ENCODE measurements around the gene SRBD1. TPM values are rescaled to one million over a fixed set of nuclear protein-coding genes. Genes with fewer than 3 reads are reported as not detected.

SRBD1 gene
- total and polyA plus RNA-seq, 2 of the 8 experiments (the other 6 are each of a cell fraction or from before 2014, with no cell fraction given), result 4.6 to 20.0 TPM

DNA sequence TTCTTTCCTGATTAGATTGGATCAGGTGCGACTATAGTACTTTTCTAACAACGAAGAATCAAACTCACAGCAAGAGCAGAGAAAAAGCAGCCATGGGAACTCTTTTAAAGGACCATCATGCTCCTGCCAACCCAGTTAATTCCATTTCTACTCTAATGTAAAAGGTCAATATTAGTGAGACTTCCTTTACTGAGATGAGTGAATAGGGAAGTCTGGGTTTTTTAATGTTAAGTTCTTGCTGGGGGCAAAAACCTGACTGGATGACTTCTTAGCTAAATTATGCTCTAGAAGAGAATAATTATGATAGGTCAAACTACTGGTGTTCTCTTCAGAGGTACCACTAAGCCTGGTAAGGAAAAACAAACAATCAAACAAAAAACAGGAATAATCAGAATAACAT lies 8.4 kb downstream of the SRBD1 start:
- H2BK12ac ChIP-seq (ENCODE audit: low read depth, low read length), result no peak overlapping the region
- no peaks in the 10 kb centered on the region for H3K79me1 ChIP-seq (ENCODE audit: low read depth, low read length)
- WGBS, 2 experiments (ENCODE audit: extremely low coverage in 1 of 2, insufficient coverage in 1 of 2, insufficient read length in 1 of 2, insufficient replicate concordance in 2 of 2, low coverage in 1 of 2, low lambda C conversion rate in 2 of 2, missing lambda C conversion rate in 1 of 2), result 100% methylated on average over 2 of the region's 2 CpGs; no CpG with 5 or more reads in 1 of the 2 experiments
- no peak overlapping the region for H2BK20ac ChIP-seq (ENCODE audit: low read length)
- H2AFZ ChIP-seq (ENCODE audit: low read length), result no peak overlapping the region
- no peak overlapping the region for H4K5ac ChIP-seq (ENCODE audit: insufficient read length, low read depth, low read length)
- H2BK15ac ChIP-seq (ENCODE audit: low read length), result no peak overlapping the region
- FAIRE-seq (no peak), DNase-seq (ENCODE audit: low read depth in 1 of 2, low spot score in 2 of 2) (no peak)
- ChIA-PET CTCF (ENCODE audit: partially characterized antibody) (interaction anchor here (1.4 kb wide), 2 partner anchors 23 to 127 kb away, joined by 3 to 5 read pairs; no protein-coding TSS in a partner anchor), POLR2A (ENCODE audit: partially characterized antibody) (no interaction called here)
- H3K79me2 ChIP-seq (ENCODE audit: control insufficient read depth in 1 of 2, insufficient read depth in 2 of 2, low read length in 2 of 2), result peaks cover 0 to 21% of the 10 kb centered on the region in 2 experiments; a peak in 2 of 4 replicates
- H3K4ac ChIP-seq (replicated peaks; ENCODE audit: insufficient read length, low read depth, low read length), result no peak overlapping the region
- H3K56ac ChIP-seq (replicated peaks; ENCODE audit: insufficient read length, low read depth, low read length), result no peak overlapping the region
- H3K9me3 ChIP-seq (ENCODE audit: insufficient read depth in 2 of 2, low read depth in 1 of 2, low read length in 1 of 2), result no peaks in the 10 kb centered on the region
- H3K4me2 ChIP-seq (ENCODE audit: insufficient read depth in 1 of 2, low read depth in 2 of 2, low read length in 2 of 2), result no peak overlapping the region
- no peak overlapping the region for H3K9ac ChIP-seq (replicated peaks in 1 of 4; ENCODE audit: extremely low read depth in 1 of 4, low read depth in 3 of 4, low read length in 3 of 4)
- no peak overlapping the region for H4K91ac ChIP-seq (replicated peaks; ENCODE audit: insufficient read length, low read length)
- H3K23me2 ChIP-seq (ENCODE audit: low read depth, low read length), result no peaks in the 10 kb centered on the region
- H3K4me1 ChIP-seq (replicated peaks in 1 of 4; ENCODE audit: control insufficient read depth in 3 of 4, insufficient read depth in 4 of 4, low read length in 3 of 4), result no peaks in the 10 kb centered on the region
- no peak overlapping the region for H3K4me3 ChIP-seq (ENCODE audit: extremely low read depth in 1 of 4, insufficient read depth in 2 of 4, low read depth in 3 of 4, low read length in 4 of 4)
- H3K27ac ChIP-seq (ENCODE audit: low read depth, low read length), result no peak overlapping the region
- no peak overlapping the region for H2BK5ac ChIP-seq (ENCODE audit: low read depth, low read length)
- H2AK5ac ChIP-seq (ENCODE audit: low read depth, low read length), result no peak overlapping the region
- H4K20me1 ChIP-seq (replicated peaks in 1 of 2; ENCODE audit: control insufficient read depth in 1 of 2, insufficient read depth in 2 of 2, low read length in 2 of 2), result peaks cover 0 to 5% of the 10 kb centered on the region in 2 experiments
- no peak overlapping the region for H4K8ac ChIP-seq (ENCODE audit: extremely low read depth, insufficient read depth, low read length)
- no peak overlapping the region for H2BK120ac ChIP-seq (replicated peaks; ENCODE audit: low read depth, low read length)
- no peaks in the 10 kb centered on the region for H3K27me3 ChIP-seq (replicated peaks in 1 of 4; ENCODE audit: control insufficient read depth in 3 of 4, extremely low read depth in 1 of 4, insufficient read depth in 3 of 4, low read length in 3 of 4)
- H3K18ac ChIP-seq (ENCODE audit: extremely low read depth, low read length), result no peak overlapping the region
- H3K36me3 ChIP-seq (ENCODE audit: control insufficient read depth in 2 of 4, insufficient read depth in 4 of 4, low read length in 3 of 4), result peaks cover 6 to 39% (median 32%) of the 10 kb centered on the region in 4 experiments
- no peak overlapping the region for H3K14ac ChIP-seq (ENCODE audit: insufficient read length)
- no peak overlapping the region for H3K23ac ChIP-seq (ENCODE audit: insufficient read length)
- TF ChIP-seq SUZ12 (IDR thresholded peaks at IDR 0.05; ENCODE audit: low read length), result no peak
- no peak for TF ChIP-seq EGR1 (IDR thresholded peaks at IDR 0.05; ENCODE audit: borderline replicate concordance, low read depth, low read length)
- no peak for TF ChIP-seq GTF2F1 (IDR thresholded peaks at IDR 0.05; ENCODE audit: borderline replicate concordance, low read depth, low read length)
- TF ChIP-seq EP300 (IDR thresholded peaks at IDR 0.05; ENCODE audit: borderline replicate concordance in 1 of 2, low read depth in 2 of 2, low read length in 2 of 2), result no peak
- no peak for TF ChIP-seq CREB1 (IDR thresholded peaks at IDR 0.05)
- TF ChIP-seq, protein P1, sequence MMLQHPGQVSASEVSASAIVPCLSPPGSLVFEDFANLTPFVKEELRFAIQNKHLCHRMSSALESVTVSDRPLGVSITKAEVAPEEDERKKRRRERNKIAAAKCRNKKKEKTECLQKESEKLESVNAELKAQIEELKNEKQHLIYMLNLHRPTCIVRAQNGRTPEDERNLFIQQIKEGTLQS (IDR thresholded peaks at IDR 0.05; ENCODE audit: insufficient read depth, low read depth, low read length), result no peak
- TF ChIP-seq SAP30 (IDR thresholded peaks at IDR 0.05; ENCODE audit: insufficient read depth, insufficient replicate concordance, low read length), result no peak
- TF ChIP-seq CBX8 (IDR thresholded peaks at IDR 0.05; ENCODE audit: borderline replicate concordance, low read depth, low read length), result no peak
- TF ChIP-seq TAF7 (optimal IDR thresholded peaks at IDR 0.05; ENCODE audit: borderline replicate concordance, low read depth, low read length), result no peak
- no peak for TF ChIP-seq KDM1A (IDR thresholded peaks at IDR 0.05; ENCODE audit: borderline replicate concordance, low read length)
- TF ChIP-seq, protein P2, sequence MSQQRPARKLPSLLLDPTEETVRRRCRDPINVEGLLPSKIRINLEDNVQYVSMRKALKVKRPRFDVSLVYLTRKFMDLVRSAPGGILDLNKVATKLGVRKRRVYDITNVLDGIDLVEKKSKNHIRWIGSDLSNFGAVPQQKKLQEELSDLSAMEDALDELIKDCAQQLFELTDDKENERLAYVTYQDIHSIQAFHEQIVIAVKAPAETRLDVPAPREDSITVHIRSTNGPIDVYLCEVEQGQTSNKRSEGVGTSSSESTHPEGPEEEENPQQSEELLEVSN (IDR thresholded peaks at IDR 0.05), result no peak
- no peak for TF ChIP-seq TAF1 (IDR thresholded peaks at IDR 0.05; ENCODE audit: low read depth, low read length)
- TF ChIP-seq CBX5 (IDR thresholded peaks at IDR 0.05; ENCODE audit: low read depth, low read length), result no peak

Measured in H1 (cell line).